IMR-90 (cell line): ENCODE measurements around the gene CCDC60. TPM values are rescaled to one million over a fixed set of nuclear protein-coding genes. Genes with fewer than 3 reads are reported as not detected.

Experiments used
- ATAC-seq: fragments of 200-7000 bp; cut with Tn5 transposase; 2 replicates; pipeline ENCODE4 v1.9.1; 2020; ENCODE audit warnings: low read depth, mild to moderate bottlenecking, moderate library complexity
- BruUV-seq: library from RNA; stranded (reverse); fragments of 400-500 nt; replicated peaks from 2 replicates; lab custom pipeline; 2021; lab: Mats Ljungman, UMichigan
- CTCF ChIA-PET: fragments of 300-600 bp; formaldehyde crosslinking; extraction: SDS; loops from one replicate; lab custom pipeline; 2021; ENCODE audit warnings: antibody characterized with exemption; lab: Yijun Ruan, JAX
- POLR2A ChIA-PET: fragments of 300-600 bp; sonication (Branson Sonifier 250); formaldehyde crosslinking; loops from one replicate; lab custom pipeline; 2022; ENCODE audit warnings: antibody characterized with exemption; ENCODE audit not compliant: unreplicated experiment; lab: Charles Lee
- DNase-seq: peaks from one replicate; pipeline ENCODE4 v3.0.0; 2013
- H2AFZ ChIP-seq: replicated peaks from 2 replicates; pipeline ENCODE3; 2013; ENCODE audit warnings: low read length, mild to moderate bottlenecking; ENCODE audit not compliant: poor library complexity
- H2AK5ac ChIP-seq: 2 replicates; pipeline ENCODE4 v1.6.1; 2013; ENCODE audit warnings: low read depth, low read length, inconsistent platforms
- H2AK9ac ChIP-seq: replicated peaks from 2 replicates; pipeline ENCODE3; 2013; ENCODE audit warnings: mild to moderate bottlenecking, low read depth, low read length, moderate library complexity; ENCODE audit not compliant: poor library complexity
- H2BK120ac ChIP-seq: 2 replicates; pipeline ENCODE4 v1.6.1; 2013; ENCODE audit warnings: low read depth, low read length, inconsistent platforms
- H2BK15ac ChIP-seq: 3 replicates; pipeline ENCODE4 v1.6.1; 2013; ENCODE audit warnings: low read depth, low read length, inconsistent platforms
- H2BK20ac ChIP-seq: 2 replicates; pipeline ENCODE4 v1.6.1; 2013; ENCODE audit warnings: low read depth, mild to moderate bottlenecking, inconsistent platforms, low read length, moderate library complexity
- H2BK5ac ChIP-seq: 2 replicates; pipeline ENCODE4 v1.6.1; 2013; ENCODE audit warnings: mild to moderate bottlenecking, low read depth, low read length, inconsistent platforms; ENCODE audit not compliant: poor library complexity, severe bottlenecking
- H3K14ac ChIP-seq: replicated peaks from 2 replicates; pipeline ENCODE4 v1.6.1; 2013; ENCODE audit warnings: low read depth, low read length, inconsistent platforms
- H3K18ac ChIP-seq: 2 replicates; pipeline ENCODE4 v1.6.1; 2013; ENCODE audit warnings: low read depth, low read length, control low read depth
- H3K23ac ChIP-seq: 2 replicates; pipeline ENCODE4 v1.6.1; 2013; ENCODE audit warnings: low read depth, low read length, inconsistent platforms
- H3K27ac ChIP-seq: 2 replicates; pipeline ENCODE4 v1.5.1; 2013; ENCODE audit warnings: mild to moderate bottlenecking, control low read depth, low read length; ENCODE audit not compliant: insufficient read depth
- H3K27me3 ChIP-seq: 2 replicates; pipeline ENCODE4 v1.6.1; 2013; ENCODE audit warnings: low read length; ENCODE audit not compliant: control insufficient read depth, insufficient read depth
- H3K36me3 ChIP-seq: 2 replicates; pipeline ENCODE4 v1.6.1; 2013; ENCODE audit warnings: low read length, mixed read lengths; ENCODE audit not compliant: control insufficient read depth, insufficient read depth
- H3K4ac ChIP-seq: 2 replicates; pipeline ENCODE4 v1.6.1; 2013; ENCODE audit warnings: low read depth, low read length, inconsistent platforms
- H3K4me1 ChIP-seq: 2 replicates; pipeline ENCODE4 v1.6.1; 2013; ENCODE audit warnings: low read length, mixed read lengths; ENCODE audit not compliant: control insufficient read depth, insufficient read depth
- H3K4me2 ChIP-seq: 2 replicates; pipeline ENCODE4 v1.6.1; 2013; ENCODE audit warnings: low read depth, mild to moderate bottlenecking, control low read depth, low read length, moderate library complexity
- H3K4me3 ChIP-seq: 2 replicates; pipeline ENCODE4 v1.5.1; 2013; ENCODE audit warnings: low read depth, mild to moderate bottlenecking, control low read depth, low read length, moderate library complexity; ENCODE audit not compliant: insufficient read depth
- H3K56ac ChIP-seq: 2 replicates; pipeline ENCODE4 v1.6.1; 2013; ENCODE audit warnings: low read length, inconsistent platforms; ENCODE audit not compliant: insufficient read depth; ENCODE audit errors: extremely low read depth
- H3K79me1 ChIP-seq, 2 experiments: 2 replicates each; pipeline ENCODE4 v1.6.1; 2013; ENCODE audit warnings: low read length in 2 of 2, inconsistent platforms in 1 of 2, low read depth in 1 of 2
- H3K9ac ChIP-seq: 2 replicates; pipeline ENCODE4 v1.6.1; 2013; ENCODE audit warnings: low read depth, low read length, control low read depth
- H3K9me1 ChIP-seq: 2 replicates; pipeline ENCODE4 v1.6.1; 2013; ENCODE audit warnings: low read length, inconsistent platforms; ENCODE audit not compliant: insufficient read depth
- H3K9me3 ChIP-seq: 2 replicates; pipeline ENCODE4 v1.6.1; 2013; ENCODE audit warnings: low read length; ENCODE audit not compliant: control insufficient read depth, insufficient read depth
- H4K20me1 ChIP-seq: 2 replicates; pipeline ENCODE4 v1.6.1; 2013; ENCODE audit warnings: low read length, inconsistent platforms; ENCODE audit not compliant: insufficient read depth
- H4K5ac ChIP-seq: 2 replicates; pipeline ENCODE4 v1.6.1; 2013; ENCODE audit warnings: mild to moderate bottlenecking, low read depth, low read length, control low read depth
- H4K8ac ChIP-seq, 2 experiments: 2 replicates each; pipeline ENCODE4 v1.6.1; 2013; ENCODE audit warnings: low read depth in 2 of 2, low read length in 2 of 2, control low read depth in 1 of 2, inconsistent platforms in 1 of 2
- H4K91ac ChIP-seq: 2 replicates; pipeline ENCODE4 v1.6.1; 2013; ENCODE audit warnings: low read depth, low read length, inconsistent platforms; ENCODE audit not compliant: insufficient read depth
- BHLHE40 ChIP-seq: fragments of 150-350 bp; IDR thresholded peaks from 2 replicates; pipeline ENCODE4 v1.6.1; 2016; ENCODE audit warnings: mild to moderate bottlenecking, low read depth, low read length
- CEBPB ChIP-seq: IDR thresholded peaks from 2 replicates; pipeline ENCODE4 v1.6.1; 2012; ENCODE audit warnings: low read depth, low read length, improper control_type of control experiment
- CHD1 ChIP-seq: IDR thresholded peaks from 2 replicates; pipeline ENCODE4 v1.6.1; 2012; ENCODE audit warnings: low read depth, low read length, improper control_type of control experiment
- ELK1 ChIP-seq: fragments of 150-350 bp; IDR thresholded peaks from 2 replicates; pipeline ENCODE4 v1.6.1; 2016; ENCODE audit warnings: low read depth, mild to moderate bottlenecking, low read length, moderate library complexity, borderline replicate concordance
- FOS ChIP-seq: fragments of 150-350 bp; IDR thresholded peaks from 2 replicates; pipeline ENCODE4 v1.6.1; 2016; ENCODE audit warnings: low read depth, low read length
- MAFK ChIP-seq: IDR thresholded peaks from 2 replicates; pipeline ENCODE4 v1.6.1; 2012; ENCODE audit warnings: low read depth, low read length, improper control_type of control experiment
- MAZ ChIP-seq: IDR thresholded peaks from 2 replicates; pipeline ENCODE4 v1.6.1; 2012; ENCODE audit warnings: low read depth, mild to moderate bottlenecking, low read length, improper control_type of control experiment, moderate library complexity, borderline replicate concordance
- MXI1 ChIP-seq: IDR thresholded peaks from 2 replicates; pipeline ENCODE4 v1.6.1; 2012; ENCODE audit warnings: low read depth, mild to moderate bottlenecking, low read length, moderate library complexity, borderline replicate concordance
- NFE2L2 ChIP-seq: fragments of 150-350 bp; IDR thresholded peaks from 2 replicates; pipeline ENCODE4 v1.6.1; 2016; ENCODE audit warnings: low read depth, mild to moderate bottlenecking, low read length
- POLR2A ChIP-seq: IDR thresholded peaks from 2 replicates; pipeline ENCODE4 v1.6.1; 2012; ENCODE audit warnings: mild to moderate bottlenecking, low read depth, low read length
- RAD21 ChIP-seq: IDR thresholded peaks from 2 replicates; pipeline ENCODE4 v1.6.1; 2012; ENCODE audit warnings: low read length, improper control_type of control experiment
- RCOR1 ChIP-seq: IDR thresholded peaks from 2 replicates; pipeline ENCODE4 v1.6.1; 2012; ENCODE audit warnings: mild to moderate bottlenecking, low read length, improper control_type of control experiment; ENCODE audit not compliant: insufficient replicate concordance
- RFX5 ChIP-seq: IDR thresholded peaks from 2 replicates; pipeline ENCODE4 v1.8.0; 2012; ENCODE audit warnings: low read depth, mild to moderate bottlenecking, low read length, moderate library complexity
- SMC3 ChIP-seq: fragments of 150-350 bp; IDR thresholded peaks from 2 replicates; pipeline ENCODE4 v1.6.1; 2016; ENCODE audit warnings: low read depth, mild to moderate bottlenecking, antibody characterized with exemption, low read length, moderate library complexity
- WGBS, 2 experiments: methylation state at CpG; one replicate each; pipeline versions ENCODE4 v1.1.5 to v1.1.7; 2013; ENCODE audit warnings: missing lambda C conversion rate in 2 of 2; ENCODE audit not compliant: insufficient read length in 1 of 2; ENCODE audit errors: extremely low coverage in 2 of 2; 5-methylcytosine and 5-hydroxymethylcytosine counted together
- dilution Hi-C: fragments of 300-500 bp; cut with HindIII; formaldehyde crosslinking; loops from one replicate; pipeline ENCODE4 v1.14.3; 2018; ENCODE audit warnings: low sequenced_read_pairs; ENCODE audit not compliant: unreplicated experiment
- in situ Hi-C: fragments of 300-500 bp; cut with MboI; formaldehyde crosslinking; loops from 3 replicates; pipeline ENCODE4 v1.14.3; 2019; ENCODE audit warnings: low sequenced_read_pairs, inconsistent platforms, mixed read lengths
- intact Hi-C: fragments of 100-400 bp; cut with micrococcal nuclease; formaldehyde crosslinking; loops from 2 replicates; pipeline ENCODE4 v1.10.0; 2022
- polyA plus RNA-seq, 3 experiments: library from polyadenylated mRNA; depleted of rRNA; stranded (reverse); fragments of >200 nt; gene quantifications; 2 replicates each; pipeline ENCODE4 v1.2.3, GENCODE V29; 2012; ENCODE audit warnings: low replicate concordance in 1 of 3
- total RNA-seq: library from RNA; depleted of rRNA; stranded (reverse); fragments of >200 nt; gene quantifications from 2 replicates; pipeline ENCODE4 v1.2.3, GENCODE V29; 2012
- TF ChIP-seq, protein P1 (sequence below): fragments of 150-350 bp; IDR thresholded peaks from 2 replicates; pipeline ENCODE4 v1.6.1; 2017; ENCODE audit warnings: mild to moderate bottlenecking, antibody characterized with exemption, low read length, low read depth
- TF ChIP-seq, protein P2 (sequence below): conservative IDR thresholded peaks from 2 replicates; pipeline ENCODE4 v1.5.1; 2012; ENCODE audit warnings: mild to moderate bottlenecking, low read depth, low read length, improper control_type of control experiment

The CCDC60 gene
- total and polyA plus RNA-seq, 2 of the 4 experiments (the other 2 are of a cell fraction), result not detected

- Histone ChIP-seq H2BK20ac (no peak overlapping the region), H3K27ac (no peak overlapping the region), H3K27me3 (no peaks in the 10 kb centered on the region), H3K14ac (no peak overlapping the region), H3K23ac (no peak overlapping the region), H2BK5ac (no peak overlapping the region), H2AK9ac (no peak overlapping the region), H3K9me1 (no peaks in the 10 kb centered on the region), H4K91ac (no peak overlapping the region), H3K4ac (no peak overlapping the region), H3K18ac (no peak overlapping the region), H2BK120ac (no peak overlapping the region), H4K5ac (no peak overlapping the region), H3K4me1 (no peaks in the 10 kb centered on the region), H2AFZ (no peak overlapping the region), H3K4me2 (no peak overlapping the region), H3K9ac (no peak overlapping the region), H2BK15ac (no peak overlapping the region), H4K8ac (no peak overlapping the region), H3K9me3 (peaks cover 6% of the 10 kb centered on the region; the same call in 1 of the 2 replicates), H3K4me3 (no peak overlapping the region), H3K79me1 (no peaks in the 10 kb centered on the region), H4K20me1 (no peaks in the 10 kb centered on the region), H2AK5ac (no peak overlapping the region), H3K56ac (no peak overlapping the region), H3K36me3 (no peaks in the 10 kb centered on the region)
- ChIA-PET POLR2A (no interaction called here), CTCF (no interaction called here)
- no TSS peak for BruUV-seq
- in situ Hi-C loops (no loop called here), intact Hi-C loops (no loop called here), dilution Hi-C loops (no loop called here)
- TF ChIP-seq CEBPB (no peak), MAFK (no peak), CHD1 (no peak), FOS (no peak), RCOR1 (no peak), POLR2A (no peak), NFE2L2 (no peak), MAZ (no peak), ELK1 (no peak), RFX5 (no peak), SMC3 (no peak), MXI1 (no peak), BHLHE40 (no peak), RAD21 (no peak)
- TF ChIP-seq, protein P1, sequence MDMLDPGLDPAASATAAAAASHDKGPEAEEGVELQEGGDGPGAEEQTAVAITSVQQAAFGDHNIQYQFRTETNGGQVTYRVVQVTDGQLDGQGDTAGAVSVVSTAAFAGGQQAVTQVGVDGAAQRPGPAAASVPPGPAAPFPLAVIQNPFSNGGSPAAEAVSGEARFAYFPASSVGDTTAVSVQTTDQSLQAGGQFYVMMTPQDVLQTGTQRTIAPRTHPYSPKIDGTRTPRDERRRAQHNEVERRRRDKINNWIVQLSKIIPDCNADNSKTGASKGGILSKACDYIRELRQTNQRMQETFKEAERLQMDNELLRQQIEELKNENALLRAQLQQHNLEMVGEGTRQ, result no peak
- TF ChIP-seq, protein P2, sequence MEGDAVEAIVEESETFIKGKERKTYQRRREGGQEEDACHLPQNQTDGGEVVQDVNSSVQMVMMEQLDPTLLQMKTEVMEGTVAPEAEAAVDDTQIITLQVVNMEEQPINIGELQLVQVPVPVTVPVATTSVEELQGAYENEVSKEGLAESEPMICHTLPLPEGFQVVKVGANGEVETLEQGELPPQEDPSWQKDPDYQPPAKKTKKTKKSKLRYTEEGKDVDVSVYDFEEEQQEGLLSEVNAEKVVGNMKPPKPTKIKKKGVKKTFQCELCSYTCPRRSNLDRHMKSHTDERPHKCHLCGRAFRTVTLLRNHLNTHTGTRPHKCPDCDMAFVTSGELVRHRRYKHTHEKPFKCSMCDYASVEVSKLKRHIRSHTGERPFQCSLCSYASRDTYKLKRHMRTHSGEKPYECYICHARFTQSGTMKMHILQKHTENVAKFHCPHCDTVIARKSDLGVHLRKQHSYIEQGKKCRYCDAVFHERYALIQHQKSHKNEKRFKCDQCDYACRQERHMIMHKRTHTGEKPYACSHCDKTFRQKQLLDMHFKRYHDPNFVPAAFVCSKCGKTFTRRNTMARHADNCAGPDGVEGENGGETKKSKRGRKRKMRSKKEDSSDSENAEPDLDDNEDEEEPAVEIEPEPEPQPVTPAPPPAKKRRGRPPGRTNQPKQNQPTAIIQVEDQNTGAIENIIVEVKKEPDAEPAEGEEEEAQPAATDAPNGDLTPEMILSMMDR, result no peak
- DNase-seq, result no peak
- WGBS, 2 experiments, result 0% methylated on average over 1 of the region's 5 CpGs; no CpG with 5 or more reads in 1 of the 2 experiments
- no peak for ATAC-seq
These were observed 40.3 kb upstream of the CCDC60 start for GRCh38 chr12:119294211-119294610.
